Measurements from ENCODE around the gene ENPP3.
A peak's percentile ranks its signal among the peaks of the same experiment; 100 is the strongest.

ENPP3 gene

DNA sequence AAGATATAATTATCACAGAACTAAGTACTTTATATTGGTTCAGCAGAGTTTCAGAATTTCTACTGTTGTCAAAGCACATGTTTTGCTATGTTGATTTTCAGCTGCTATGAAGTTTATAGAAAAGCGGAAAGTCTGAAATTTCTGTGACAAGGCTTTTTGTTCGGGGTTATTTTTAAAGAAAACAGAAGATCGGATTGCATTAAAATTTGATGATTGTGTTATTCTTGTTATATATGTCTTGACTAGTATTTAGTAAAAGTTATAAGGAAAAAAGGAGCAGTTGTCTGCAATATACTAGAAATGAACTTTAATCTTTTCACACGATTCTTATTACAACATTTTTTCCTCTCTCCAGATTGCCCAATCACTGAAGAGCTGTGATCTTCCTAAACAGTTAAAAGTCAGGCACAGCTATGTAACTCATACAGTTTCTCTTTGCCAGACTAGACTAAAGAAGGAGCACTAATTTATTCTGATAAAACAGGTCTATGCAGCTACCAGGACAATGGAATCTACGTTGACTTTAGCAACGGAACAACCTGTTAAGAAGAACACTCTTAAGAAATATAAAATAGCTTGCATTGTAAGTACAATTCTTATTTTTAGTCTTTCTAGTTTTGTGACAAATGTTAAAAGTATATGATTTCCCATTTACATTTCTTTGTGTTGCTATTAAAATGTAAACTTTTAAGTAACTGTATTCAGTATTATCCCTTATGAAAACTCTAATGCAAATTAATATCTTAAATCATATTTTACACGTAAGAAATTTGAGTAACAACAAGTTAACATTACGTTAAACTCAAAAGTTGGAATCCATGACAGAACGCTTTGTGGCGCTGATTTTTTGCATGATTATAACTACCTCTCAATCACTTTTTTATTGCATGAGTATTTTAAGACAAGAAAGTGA lies at the start of gene ENPP3:
Gene ENPP3, plus strand, starts transcription at position 423 of the 913 bp plus-strand sequence. Its CDS starts 83 bp downstream, at position 506.
- no peak for DNase-seq (ENCODE audit: low read depth)

DNA sequence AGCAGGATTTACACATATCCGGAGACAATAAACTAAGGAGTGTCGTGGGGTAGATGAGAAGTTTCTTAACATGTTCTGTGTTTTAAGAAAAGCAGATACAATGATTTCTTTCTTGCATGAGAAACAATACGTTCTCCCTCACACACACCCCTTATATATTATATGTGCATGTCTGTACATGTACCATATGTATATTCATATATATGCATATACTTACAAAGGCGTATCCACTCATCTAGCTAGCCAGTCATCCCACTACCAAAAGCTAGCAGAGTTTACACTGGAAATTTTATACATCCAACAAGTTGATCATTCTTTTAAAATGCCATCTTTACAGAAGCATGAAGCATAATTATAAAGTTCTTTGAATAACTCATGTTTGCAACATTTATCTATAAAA lies 49.2 kb upstream of the ENPP3 start:
- DNase-seq (ENCODE audit: low read depth): no peak

GRCh38 chr6:131588643-131589042 lies 48.5 kb upstream of the ENPP3 start:
- DNase-seq (ENCODE audit: low read depth): no peak

- no peak for DNase-seq (ENCODE audit: low read depth)
These were observed 44.2 kb upstream of the ENPP3 start for GRCh38 chr6:131592935-131593334.

- DNase-seq (ENCODE audit: low read depth): no peak
These were observed 43.0 kb upstream of the ENPP3 start for GRCh38 chr6:131594074-131594473.

DNA sequence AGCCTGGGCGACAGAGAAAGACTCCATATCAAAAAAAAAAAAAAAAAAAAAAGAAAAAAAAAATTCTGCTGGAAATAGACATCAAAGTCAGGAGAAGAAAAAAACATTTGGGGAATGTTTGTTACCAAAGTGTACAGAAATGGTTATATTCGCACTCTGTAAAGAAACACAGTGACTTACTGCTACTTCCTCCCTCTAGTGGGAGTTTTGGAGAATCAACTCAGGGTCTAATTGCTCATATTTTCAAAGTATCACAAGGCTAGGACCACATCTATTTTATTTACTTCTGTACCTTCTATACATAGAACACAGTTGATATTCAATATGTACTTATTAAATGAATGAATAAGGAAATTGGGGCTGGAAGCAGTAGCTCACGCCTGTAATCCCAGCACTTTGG lies 39.7 kb upstream of the ENPP3 start:
- DNase-seq (ENCODE audit: low read depth): no peak

GRCh38 chr6:131600716-131601115 lies 36.4 kb upstream of the ENPP3 start:
- no peak for DNase-seq (ENCODE audit: low read depth)

DNA sequence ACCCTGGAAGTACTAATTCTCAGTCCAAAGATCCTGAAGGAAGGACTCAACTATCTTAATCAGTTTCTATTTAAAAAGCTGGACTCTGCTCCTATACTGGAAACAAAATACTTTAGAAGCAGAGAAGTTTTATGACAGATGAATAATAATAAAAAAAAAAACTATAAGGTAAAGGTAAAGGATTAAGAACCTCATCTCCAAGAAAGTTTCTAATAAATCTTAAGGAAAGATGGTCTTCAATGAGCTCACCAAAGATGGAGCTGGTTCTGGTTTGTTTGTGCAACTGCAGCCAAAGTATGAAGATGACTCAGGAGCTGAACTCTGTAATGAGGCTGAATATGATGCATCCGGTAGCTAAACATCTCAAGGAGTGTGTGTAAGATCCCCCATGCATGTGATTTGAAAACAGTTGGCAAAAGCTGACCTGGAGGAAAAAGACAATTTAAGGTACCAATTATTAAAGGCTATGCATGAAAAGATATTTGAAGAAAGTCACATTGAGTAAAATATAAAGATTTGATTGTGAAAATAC lies 34.3 kb upstream of the ENPP3 start:
- DNase-seq (ENCODE audit: low read depth): peak; percentile 87

DNA sequence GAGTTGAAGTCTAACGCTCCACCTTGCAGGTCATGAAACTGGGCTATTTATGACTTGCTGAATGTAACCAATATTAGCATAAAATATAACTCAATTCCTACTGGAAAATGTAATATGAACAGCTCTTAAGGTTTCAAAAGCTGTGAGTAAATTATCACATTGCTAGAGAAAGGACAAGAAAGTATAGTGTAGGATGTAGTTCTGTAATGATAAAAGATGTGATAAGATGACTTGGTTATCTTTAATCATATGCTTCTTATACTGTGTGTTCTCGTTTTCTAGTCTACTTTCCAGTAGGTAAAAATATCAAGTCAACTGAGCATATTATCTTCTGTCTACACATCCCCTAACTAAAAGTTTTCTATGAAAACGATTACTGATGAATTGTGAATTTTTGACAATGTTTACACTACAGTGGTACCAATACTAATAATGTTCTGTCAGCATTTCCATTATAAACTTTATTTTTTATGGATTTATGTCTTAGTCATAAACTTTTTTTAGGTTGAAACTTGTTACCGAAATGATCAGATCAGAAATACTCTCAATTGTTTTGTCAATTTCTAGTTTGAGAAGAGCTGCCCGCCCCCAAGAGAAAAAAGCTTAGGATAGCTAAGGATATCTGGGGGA lies 23.7 kb upstream of the ENPP3 start:
- DNase-seq (ENCODE audit: low read depth): no peak

DNA sequence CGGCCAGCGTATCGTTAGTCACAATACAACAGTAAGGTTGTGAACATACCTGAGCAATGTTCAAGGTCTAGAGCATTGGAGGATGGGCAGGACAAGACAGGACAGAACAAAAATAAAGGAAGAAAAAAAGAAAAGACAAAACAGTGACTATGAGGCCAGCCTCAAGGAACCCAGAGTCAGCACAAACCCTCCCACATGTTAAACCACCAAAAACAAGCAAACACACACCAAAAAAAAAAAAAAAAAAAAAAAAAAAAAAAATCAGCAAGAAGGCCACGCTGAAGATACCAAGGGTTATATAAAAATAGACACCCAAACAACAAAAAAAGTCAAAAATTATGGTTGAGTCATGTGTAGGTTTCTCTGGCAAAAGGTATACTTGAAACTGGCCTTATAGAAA lies 21.8 kb upstream of the ENPP3 start:
- DNase-seq (ENCODE audit: low read depth): no peak

- peak; percentile 69 for DNase-seq (ENCODE audit: low read depth)
These were observed 9.1 kb upstream of the ENPP3 start, which contains the start of gene MED23 for GRCh38 chr6:131627724-131628682. TSS of gene MED23 (minus strand) at chr6:131628242. CDS start at chr6:131628049, 193 bp downstream.

GRCh38 chr6:131628726-131629125 lies 8.4 kb upstream of the ENPP3 start:
- no peak for DNase-seq (ENCODE audit: low read depth)

GRCh38 chr6:131629651-131630050 lies 7.5 kb upstream of the ENPP3 start:
- no peak for DNase-seq (ENCODE audit: low read depth)

DNA sequence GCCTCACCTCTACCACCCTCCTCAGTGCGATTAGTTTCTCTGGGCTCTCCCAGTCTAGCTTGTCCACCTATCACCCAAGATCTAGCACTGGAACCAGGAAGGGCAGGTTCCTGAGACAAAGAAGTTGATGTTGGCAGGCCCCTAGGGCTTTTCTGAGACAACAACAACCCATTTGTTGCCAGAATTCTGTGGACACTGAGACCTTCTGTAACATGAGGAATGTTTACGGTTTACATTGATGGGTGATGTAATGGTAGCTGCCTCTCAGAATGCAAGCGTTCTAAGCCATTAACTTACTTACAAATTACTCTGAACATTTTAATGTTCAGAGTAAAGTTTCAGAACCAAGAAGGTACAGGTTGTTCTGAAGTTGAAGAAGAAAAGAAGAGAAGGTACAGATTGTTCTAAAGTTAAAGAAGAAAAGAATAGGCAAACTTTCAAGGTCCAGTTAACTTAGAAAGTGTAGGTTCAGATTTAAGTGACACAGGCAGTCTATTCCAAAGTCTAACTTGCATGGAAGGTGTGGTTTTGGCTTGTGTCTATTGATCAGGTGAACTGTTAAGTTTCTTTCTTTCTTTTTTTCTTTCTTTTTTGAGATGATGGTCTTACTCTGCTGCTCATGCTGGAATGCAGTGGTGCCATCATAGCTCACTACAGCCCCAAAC lies 5.3 kb upstream of the ENPP3 start:
- DNase-seq (ENCODE audit: low read depth): no peak

- no peak for DNase-seq (ENCODE audit: low read depth)
These were observed 1.4 kb upstream of the ENPP3 start for GRCh38 chr6:131635384-131636340.

GRCh38 chr6:131638013-131638412 lies 911 bp downstream of the ENPP3 start:
- no peak for DNase-seq (ENCODE audit: low read depth)

GRCh38 chr6:131640100-131640499 lies 3.0 kb downstream of the ENPP3 start:
- DNase-seq (ENCODE audit: low read depth): no peak

GRCh38 chr6:131640576-131640975 lies 3.5 kb downstream of the ENPP3 start:
- no peak for DNase-seq (ENCODE audit: low read depth)

DNA sequence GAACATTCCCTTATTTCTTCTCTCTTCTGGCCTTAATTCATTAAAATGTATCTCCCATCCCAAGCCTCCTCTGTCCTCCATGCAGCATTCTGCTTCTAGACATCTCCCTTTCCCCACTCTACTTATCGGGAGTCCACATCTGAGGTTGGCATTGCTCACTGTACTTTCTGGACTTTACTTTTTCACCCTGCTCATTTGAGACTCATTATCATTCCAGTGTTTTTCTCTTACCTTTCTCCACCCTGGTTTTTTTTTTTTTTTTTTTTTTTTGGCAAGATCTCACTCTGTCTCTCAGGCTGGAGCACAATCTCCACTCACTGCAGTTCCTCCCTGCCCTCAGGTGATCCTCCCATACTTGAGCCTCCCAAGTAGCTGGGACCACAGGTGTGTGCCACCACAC lies 4.5 kb downstream of the ENPP3 start:
- DNase-seq (ENCODE audit: low read depth): no peak

DNA sequence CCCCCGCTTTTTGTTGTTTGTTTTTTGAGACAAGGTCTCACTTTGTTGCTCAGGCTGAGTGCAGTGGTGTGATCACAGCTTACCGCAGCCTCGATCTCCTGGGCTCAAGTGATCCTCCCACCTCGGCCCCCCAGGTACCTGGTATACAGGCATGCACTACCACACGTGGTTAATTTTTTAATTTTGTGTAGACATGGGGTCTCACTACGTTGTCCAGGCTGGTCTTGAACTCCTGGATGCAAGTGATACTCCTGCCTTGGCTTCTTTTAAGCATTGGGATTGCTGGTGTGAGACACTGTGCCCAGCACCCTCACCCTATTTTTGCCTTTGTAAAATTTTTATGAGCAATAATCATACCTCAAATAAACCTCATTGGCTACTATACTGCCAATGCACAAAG lies 5.5 kb downstream of the ENPP3 start:
- no peak for DNase-seq (ENCODE audit: low read depth)
